ENCODE measurements around the gene FOXN1. TPM values are rescaled to one million over a fixed set of nuclear protein-coding genes. Genes with fewer than 3 reads are reported as not detected.
"Not testable (repeated sequence)": the region's sequence is repeated elsewhere in the genome, so short reads cannot be mapped to it uniquely, and the experiment has no call there.

Gene FOXN1, protein sequence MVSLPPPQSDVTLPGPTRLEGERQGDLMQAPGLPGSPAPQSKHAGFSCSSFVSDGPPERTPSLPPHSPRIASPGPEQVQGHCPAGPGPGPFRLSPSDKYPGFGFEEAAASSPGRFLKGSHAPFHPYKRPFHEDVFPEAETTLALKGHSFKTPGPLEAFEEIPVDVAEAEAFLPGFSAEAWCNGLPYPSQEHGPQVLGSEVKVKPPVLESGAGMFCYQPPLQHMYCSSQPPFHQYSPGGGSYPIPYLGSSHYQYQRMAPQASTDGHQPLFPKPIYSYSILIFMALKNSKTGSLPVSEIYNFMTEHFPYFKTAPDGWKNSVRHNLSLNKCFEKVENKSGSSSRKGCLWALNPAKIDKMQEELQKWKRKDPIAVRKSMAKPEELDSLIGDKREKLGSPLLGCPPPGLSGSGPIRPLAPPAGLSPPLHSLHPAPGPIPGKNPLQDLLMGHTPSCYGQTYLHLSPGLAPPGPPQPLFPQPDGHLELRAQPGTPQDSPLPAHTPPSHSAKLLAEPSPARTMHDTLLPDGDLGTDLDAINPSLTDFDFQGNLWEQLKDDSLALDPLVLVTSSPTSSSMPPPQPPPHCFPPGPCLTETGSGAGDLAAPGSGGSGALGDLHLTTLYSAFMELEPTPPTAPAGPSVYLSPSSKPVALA
- under 1 TPM; 0.47 to 0.62 (median 0.61) TPM for polyA plus RNA-seq (ENCODE audit: insufficient read length in 4 of 4)

DNA sequence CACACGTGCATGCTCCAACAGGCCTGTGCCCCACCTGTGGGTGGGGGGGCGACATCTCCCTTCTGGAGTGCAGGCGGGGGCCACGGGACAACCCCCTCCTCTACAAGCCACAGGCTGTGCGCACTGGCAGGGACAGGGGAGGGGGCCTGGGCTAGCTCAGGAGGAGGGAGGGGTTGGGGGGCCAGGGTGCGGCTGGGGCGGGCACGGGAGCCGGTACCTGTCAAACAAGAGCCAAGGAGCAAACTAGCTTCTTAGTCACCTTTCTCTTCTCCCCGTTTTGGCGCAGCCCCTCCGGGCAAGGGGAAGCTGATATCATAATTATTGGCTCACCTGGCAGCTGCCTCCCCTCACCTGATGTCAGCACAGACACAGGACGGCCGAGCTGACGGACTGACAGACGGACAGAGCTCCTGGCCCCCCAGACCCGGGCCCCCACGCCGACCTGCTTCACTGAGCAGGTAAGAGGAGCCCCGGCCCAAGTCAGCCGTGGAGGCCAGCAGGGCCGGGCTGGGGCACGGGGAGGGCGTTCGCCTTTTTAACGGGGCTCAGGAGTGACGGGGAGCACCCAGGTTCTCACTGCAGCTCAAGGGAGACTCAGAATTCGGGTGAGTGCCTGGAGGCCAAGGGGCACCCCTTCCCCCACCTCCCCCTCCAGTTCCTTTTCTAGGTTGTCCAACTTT, at the start of gene FOXN1:
TSS of gene FOXN1 (plus strand) at position 363 of the 680 bp plus-strand sequence. CDS start 17,622 bp downstream, outside the sequence.
- no peak for DNase-seq (ENCODE audit: low read depth in 4 of 4, low spot score in 3 of 4)

- DNase-seq (ENCODE audit: low read depth in 4 of 4, low spot score in 3 of 4): no peak
These were observed 48.3 kb upstream of the FOXN1 start for GRCh38 chr17:28457890-28458289.

DNA sequence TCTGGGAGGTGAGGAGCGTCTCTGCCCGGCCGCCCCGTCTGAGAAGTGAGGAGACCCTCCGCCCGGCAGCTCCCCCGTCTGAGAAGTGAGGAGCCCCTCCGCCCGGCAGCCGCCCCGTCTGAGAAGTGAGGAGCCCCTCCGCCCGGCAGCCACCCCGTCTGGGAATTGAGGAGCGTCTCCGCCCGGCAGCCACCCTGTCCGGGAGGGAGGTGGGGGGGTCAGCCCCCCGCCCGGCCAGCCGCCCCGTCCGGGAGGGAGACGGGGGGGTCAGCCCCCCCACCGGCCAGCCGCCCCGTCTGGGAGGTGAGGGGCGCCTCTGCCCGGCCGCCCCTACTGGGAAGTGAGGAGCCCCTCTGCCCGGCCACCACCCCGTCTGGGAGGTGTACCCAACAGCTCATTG, 47.3 kb upstream of the FOXN1 start:
- not testable (repeated sequence) for DNase-seq (ENCODE audit: low read depth in 4 of 4, low spot score in 3 of 4)

GRCh38 chr17:28460901-28461300, 45.2 kb upstream of the FOXN1 start:
- no peak for DNase-seq (ENCODE audit: low read depth in 4 of 4, low spot score in 3 of 4)

- no peak for DNase-seq (ENCODE audit: low read depth in 4 of 4, low spot score in 3 of 4)
These were observed 40.1 kb upstream of the FOXN1 start for GRCh38 chr17:28466001-28466400.

- DNase-seq (ENCODE audit: low read depth in 4 of 4, low spot score in 3 of 4): no peak
These were observed 39.6 kb upstream of the FOXN1 start for GRCh38 chr17:28466521-28467048.

GRCh38 chr17:28467456-28468025, 38.6 kb upstream of the FOXN1 start:
- no peak for DNase-seq (ENCODE audit: low read depth in 4 of 4, low spot score in 3 of 4)

DNA sequence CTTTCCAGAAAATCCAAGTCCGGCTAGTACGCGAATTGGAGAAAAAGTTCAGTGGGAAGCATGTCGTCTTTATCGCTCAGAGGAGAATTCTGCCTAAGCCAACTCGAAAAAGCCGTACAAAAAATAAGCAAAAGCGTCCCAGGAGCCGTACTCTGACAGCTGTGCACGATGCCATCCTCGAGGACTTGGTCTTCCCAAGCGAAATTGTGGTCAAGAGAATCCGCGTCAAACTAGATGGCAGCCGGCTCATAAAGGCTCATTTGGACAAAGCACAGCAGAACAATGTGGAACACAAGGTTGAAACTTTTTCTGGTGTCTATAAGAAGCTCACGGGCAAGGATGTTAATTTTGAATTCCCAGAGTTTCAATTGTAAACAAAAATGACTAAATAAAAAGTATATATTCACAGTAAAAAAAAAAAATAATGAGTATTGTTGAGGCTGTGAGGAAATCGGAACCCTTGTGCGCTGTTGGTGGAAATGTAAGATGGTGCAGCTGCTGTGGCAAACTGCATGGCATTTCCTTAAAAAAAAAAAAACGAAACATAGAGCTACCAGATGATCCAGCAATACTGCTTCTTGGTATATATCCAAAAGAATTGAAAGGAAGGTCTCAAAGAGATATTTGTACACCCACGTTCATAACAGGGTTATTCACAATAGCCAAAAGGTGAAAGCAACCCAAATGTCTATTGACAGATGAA, 38.0 kb upstream of the FOXN1 start:
- not testable (repeated sequence) for DNase-seq (ENCODE audit: low read depth in 4 of 4, low spot score in 3 of 4)

DNA sequence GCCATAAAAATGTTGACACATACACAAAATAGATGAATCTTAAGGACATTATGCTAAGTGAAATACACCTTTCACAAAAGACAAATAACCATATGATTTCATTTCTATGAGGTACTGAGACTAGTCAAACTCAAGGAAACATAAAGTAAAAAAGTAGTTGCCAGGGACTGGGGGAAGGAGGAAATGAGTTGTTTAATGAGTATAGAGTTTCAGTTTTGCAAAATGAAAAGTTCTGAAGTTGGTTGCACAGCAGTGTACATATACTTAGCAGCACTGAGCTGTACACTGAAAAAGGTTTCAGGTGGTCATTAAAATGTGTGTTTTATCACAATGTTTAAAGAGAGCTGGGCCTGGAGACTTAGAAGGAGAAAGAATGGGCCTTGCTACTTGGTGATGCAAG, 37.4 kb upstream of the FOXN1 start:
- DNase-seq (ENCODE audit: low read depth in 4 of 4, low spot score in 3 of 4): no peak

DNA sequence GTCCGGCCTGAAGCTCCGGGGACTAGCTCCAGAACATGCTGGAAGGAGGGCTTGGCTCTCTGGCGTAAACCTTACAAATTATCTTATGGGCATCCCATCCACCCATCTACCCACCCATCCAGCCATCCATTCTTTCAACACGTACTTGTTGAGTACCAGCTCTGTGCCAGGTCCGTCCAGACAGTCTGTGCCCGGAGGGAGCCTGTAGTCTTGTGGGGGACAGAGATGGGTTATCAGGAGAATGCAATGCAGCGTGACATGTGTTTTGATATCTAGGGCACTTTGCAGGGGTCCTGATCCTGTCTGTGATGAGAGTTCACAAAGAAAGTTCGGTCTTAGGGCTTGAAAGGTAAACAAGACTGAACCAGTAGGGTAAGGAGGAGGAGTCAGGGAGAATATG, 36.8 kb upstream of the FOXN1 start:
- DNase-seq (ENCODE audit: low read depth in 4 of 4, low spot score in 3 of 4): no peak

GRCh38 chr17:28470266-28470913, 35.8 kb upstream of the FOXN1 start:
- no peak for DNase-seq (ENCODE audit: low read depth in 4 of 4, low spot score in 3 of 4)

- DNase-seq (ENCODE audit: low read depth in 4 of 4, low spot score in 3 of 4): no peak
These were observed 35.2 kb upstream of the FOXN1 start for GRCh38 chr17:28470914-28471366.

- DNase-seq (ENCODE audit: low read depth in 4 of 4, low spot score in 3 of 4): no peak
These were observed 34.4 kb upstream of the FOXN1 start for GRCh38 chr17:28471531-28472342.

- no peak for DNase-seq (ENCODE audit: low read depth in 4 of 4, low spot score in 3 of 4)
These were observed 33.2 kb upstream of the FOXN1 start for GRCh38 chr17:28472871-28473497.

DNA sequence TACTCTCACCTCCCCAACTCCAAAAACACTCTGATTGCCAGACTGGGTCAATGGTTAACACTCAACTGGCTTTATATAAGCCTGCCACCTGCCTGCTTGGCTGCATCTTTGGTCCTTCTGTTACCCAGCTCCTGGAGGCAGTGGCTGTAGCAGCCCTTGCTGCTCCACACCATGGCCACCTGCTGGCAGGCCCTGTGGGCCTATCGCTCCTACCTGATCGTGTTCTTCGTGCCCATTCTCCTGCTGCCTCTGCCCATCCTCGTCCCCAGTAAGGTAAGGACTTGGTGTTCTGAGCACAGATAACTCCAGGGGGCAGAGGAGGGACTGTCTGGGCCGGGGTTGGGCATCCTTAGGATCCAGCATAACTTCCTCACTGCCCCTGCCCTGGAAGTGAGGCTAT, 32.6 kb upstream of the FOXN1 start, which contains the start of gene SLC13A2:
TSS of gene SLC13A2 (plus strand) at position 103 of the 400 bp plus-strand sequence. CDS start at position 172, 69 bp downstream.
- DNase-seq (ENCODE audit: low read depth in 4 of 4, low spot score in 3 of 4): no peak

GRCh38 chr17:28474111-28474531, 32.0 kb upstream of the FOXN1 start:
- DNase-seq (ENCODE audit: low read depth in 4 of 4, low spot score in 3 of 4): no peak

DNA sequence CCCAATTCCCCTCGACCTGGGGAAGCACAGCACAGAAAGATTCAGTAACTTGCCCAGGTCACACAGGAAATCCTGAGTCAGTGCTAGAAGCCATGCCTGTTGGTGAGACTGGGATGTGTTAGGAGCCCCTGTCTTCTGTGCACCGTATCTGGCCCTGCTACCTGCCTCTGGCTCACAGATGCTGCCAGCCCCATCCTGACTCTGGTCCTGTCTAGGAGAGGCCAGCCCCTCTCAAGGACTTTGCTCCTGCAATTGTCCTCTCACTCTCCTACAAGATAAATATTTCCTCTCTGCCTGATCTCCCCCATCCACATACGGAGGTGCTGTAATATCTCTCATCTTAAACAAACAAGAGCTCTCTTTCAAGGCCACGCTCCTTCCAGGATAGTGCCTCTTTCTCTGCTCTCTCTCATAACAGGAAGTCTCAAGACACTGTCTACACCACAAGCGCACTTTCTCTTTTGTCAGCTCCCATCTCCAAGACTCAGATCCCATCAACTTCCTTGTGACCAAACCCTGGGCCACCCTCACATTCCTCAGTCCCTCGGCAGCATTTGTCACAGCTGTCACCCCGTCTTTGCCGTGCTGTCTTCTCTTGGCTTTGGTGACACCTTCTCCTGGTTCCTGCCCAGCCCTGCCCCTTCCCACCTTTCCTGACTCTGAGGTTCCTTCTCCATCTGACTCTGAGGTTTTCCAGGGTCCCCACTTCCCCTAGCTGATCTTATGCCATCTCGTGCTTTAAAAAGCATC, 30.8 kb upstream of the FOXN1 start:
- DNase-seq (ENCODE audit: low read depth in 4 of 4, low spot score in 3 of 4): no peak

Data from right renal pelvis (tissue), 4 donors.